ENCODE data around the gene CELA2B.
"Not testable (repeated sequence)": the region's sequence is repeated elsewhere in the genome, so short reads cannot be mapped to it uniquely, and the experiment has no call there.

Gene CELA2B

GRCh38 chr1:15445390-15446122, 30.3 kb upstream of the CELA2B start:
- no peak for DNase-seq

GRCh38 chr1:15446212-15446611, 29.7 kb upstream of the CELA2B start:
- DNase-seq: no peak

GRCh38 chr1:15448877-15449462, 26.9 kb upstream of the CELA2B start:
- no peak for DNase-seq

GRCh38 chr1:15449567-15449966, 26.3 kb upstream of the CELA2B start:
- no peak for DNase-seq

GRCh38 chr1:15451014-15451722, 24.7 kb upstream of the CELA2B start:
- no peak for DNase-seq

GRCh38 chr1:15452216-15452615, 23.7 kb upstream of the CELA2B start:
- DNase-seq: no peak

GRCh38 chr1:15452866-15453571, 22.9 kb upstream of the CELA2B start:
- DNase-seq: no peak

GRCh38 chr1:15453734-15454133, 22.2 kb upstream of the CELA2B start:
- DNase-seq: no peak

GRCh38 chr1:15454256-15454655, 21.6 kb upstream of the CELA2B start:
- DNase-seq: no peak

- DNase-seq: no peak
These were observed 20.4 kb upstream of the CELA2B start for GRCh38 chr1:15455522-15455921.

- no peak for DNase-seq
These were observed 19.5 kb upstream of the CELA2B start, which contains the start of gene CELA2A for GRCh38 chr1:15456313-15456954. CELA2A (plus strand) TSS chr1:15456732; CDS start chr1:15456754, 22 bp downstream.

GRCh38 chr1:15457585-15457984, 18.3 kb upstream of the CELA2B start:
- no peak for DNase-seq

GRCh38 chr1:15458388-15458787, 17.5 kb upstream of the CELA2B start:
- not testable (repeated sequence) for DNase-seq

- no peak for DNase-seq
These were observed 15.9 kb upstream of the CELA2B start for GRCh38 chr1:15459771-15460707.

- DNase-seq: no peak
These were observed 15.2 kb upstream of the CELA2B start for GRCh38 chr1:15460708-15461095.

GRCh38 chr1:15463064-15463800, 12.7 kb upstream of the CELA2B start:
- DNase-seq: not testable (repeated sequence)

- not testable (repeated sequence) for DNase-seq
These were observed 12.0 kb upstream of the CELA2B start for GRCh38 chr1:15463926-15464322.

- no peak for DNase-seq
These were observed 10.2 kb upstream of the CELA2B start for GRCh38 chr1:15465674-15466073.

GRCh38 chr1:15466955-15467625, 8.8 kb upstream of the CELA2B start:
- DNase-seq: not testable (repeated sequence)

- no peak for DNase-seq
These were observed 7.8 kb upstream of the CELA2B start for GRCh38 chr1:15468145-15468544.

Data from activated naive CD4-positive, alpha-beta T cell treated with Interleukin-2 at 50 U/mL for 16 hours (primary cell).